Endothelial cell (in vitro differentiated cells): ENCODE data around the gene CEP57. TPM values are rescaled to one million over a fixed set of nuclear protein-coding genes. Genes with fewer than 3 reads are reported as not detected.

ENCODE experiments used
- DNase-seq: peaks from one replicate; pipeline ENCODE4 v3.0.0; 2021; ENCODE audit warnings: low spot score
- H3K27ac Mint-ChIP-seq: one replicate; pipeline ENCODE4 v1.8.0; 2021; ENCODE audit warnings: mixed read lengths, inconsistent platforms; ENCODE audit not compliant: unreplicated experiment
- H3K27me3 Mint-ChIP-seq: one replicate; pipeline ENCODE4 v1.8.0; 2021; ENCODE audit warnings: mild to moderate bottlenecking, moderate library complexity, mixed read lengths, inconsistent platforms; ENCODE audit not compliant: unreplicated experiment
- H3K36me3 Mint-ChIP-seq: one replicate; pipeline ENCODE4 v1.8.0; 2021; ENCODE audit warnings: mild to moderate bottlenecking, low read depth, mixed read lengths, inconsistent platforms; ENCODE audit not compliant: unreplicated experiment
- H3K4me1 Mint-ChIP-seq: one replicate; pipeline ENCODE4 v1.8.0; 2021; ENCODE audit warnings: mild to moderate bottlenecking, mixed read lengths, inconsistent platforms; ENCODE audit not compliant: unreplicated experiment
- H3K4me3 Mint-ChIP-seq: one replicate; pipeline ENCODE4 v1.8.0; 2021; ENCODE audit warnings: mild to moderate bottlenecking, mixed read lengths, inconsistent platforms; ENCODE audit not compliant: unreplicated experiment
- H3K9me3 Mint-ChIP-seq: one replicate; pipeline ENCODE4 v1.8.0; 2021; ENCODE audit warnings: mixed read lengths, inconsistent platforms; ENCODE audit not compliant: unreplicated experiment
- total RNA-seq: library from RNA; stranded (reverse); fragmentation: NEBNext Ultra II Directional; extraction: Animal tissue kit (Norgen Biotek cat#: 25700); gene quantifications from one replicate; pipeline ENCODE4 v1.2.1, GENCODE V29; 2021; ENCODE audit not compliant: unreplicated experiment
- TF ChIP-seq, protein P1 (sequence below): fragments of 200-600 bp; sonication (generic); IDR thresholded peaks from one replicate; pipeline ENCODE4 v1.5.0; 2021; ENCODE audit warnings: antibody characterized with exemption; ENCODE audit not compliant: unreplicated experiment

Gene CEP57
- total RNA-seq, 1 donor from 2014 or later, result 51.4 TPM

DNA sequence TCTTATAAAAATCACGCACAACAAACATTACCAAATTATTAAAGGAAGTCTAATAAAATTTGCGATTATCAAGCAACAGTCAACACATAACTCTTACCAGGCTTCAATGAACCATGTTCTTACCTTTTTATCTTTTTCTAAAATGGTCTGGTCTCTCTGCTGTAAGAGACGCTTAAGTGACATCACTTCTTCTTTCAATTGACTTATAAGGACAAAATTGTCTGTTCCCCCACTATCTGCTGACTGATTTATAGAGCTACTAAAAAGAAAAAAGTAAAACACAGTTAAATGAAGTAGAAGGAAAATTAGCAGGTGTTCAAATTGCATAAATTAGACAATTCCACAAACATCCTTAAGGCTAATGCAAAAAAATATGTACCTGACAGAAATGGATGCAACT, 11.6 kb upstream of the CEP57 start:
- TF ChIP-seq, protein P1, sequence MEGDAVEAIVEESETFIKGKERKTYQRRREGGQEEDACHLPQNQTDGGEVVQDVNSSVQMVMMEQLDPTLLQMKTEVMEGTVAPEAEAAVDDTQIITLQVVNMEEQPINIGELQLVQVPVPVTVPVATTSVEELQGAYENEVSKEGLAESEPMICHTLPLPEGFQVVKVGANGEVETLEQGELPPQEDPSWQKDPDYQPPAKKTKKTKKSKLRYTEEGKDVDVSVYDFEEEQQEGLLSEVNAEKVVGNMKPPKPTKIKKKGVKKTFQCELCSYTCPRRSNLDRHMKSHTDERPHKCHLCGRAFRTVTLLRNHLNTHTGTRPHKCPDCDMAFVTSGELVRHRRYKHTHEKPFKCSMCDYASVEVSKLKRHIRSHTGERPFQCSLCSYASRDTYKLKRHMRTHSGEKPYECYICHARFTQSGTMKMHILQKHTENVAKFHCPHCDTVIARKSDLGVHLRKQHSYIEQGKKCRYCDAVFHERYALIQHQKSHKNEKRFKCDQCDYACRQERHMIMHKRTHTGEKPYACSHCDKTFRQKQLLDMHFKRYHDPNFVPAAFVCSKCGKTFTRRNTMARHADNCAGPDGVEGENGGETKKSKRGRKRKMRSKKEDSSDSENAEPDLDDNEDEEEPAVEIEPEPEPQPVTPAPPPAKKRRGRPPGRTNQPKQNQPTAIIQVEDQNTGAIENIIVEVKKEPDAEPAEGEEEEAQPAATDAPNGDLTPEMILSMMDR, result no peak
- DNase-seq, result no peak
- H3K4me1 Mint-ChIP-seq, result no peaks in the 10 kb centered on the region
- H3K27me3 Mint-ChIP-seq, result no peaks in the 10 kb centered on the region
- no peak overlapping the region for H3K27ac Mint-ChIP-seq
- H3K36me3 Mint-ChIP-seq, result no peaks in the 10 kb centered on the region
- H3K4me3 Mint-ChIP-seq, result no peak overlapping the region
- no peaks in the 10 kb centered on the region for H3K9me3 Mint-ChIP-seq

- Mint-ChIP-seq H3K4me1 (no peaks in the 10 kb centered on the region), H3K27me3 (no peaks in the 10 kb centered on the region), H3K27ac (no peak overlapping the region), H3K36me3 (no peaks in the 10 kb centered on the region), H3K4me3 (no peak overlapping the region), H3K9me3 (no peaks in the 10 kb centered on the region)
- DNase-seq, result no peak
- TF ChIP-seq, protein P1, result no peak
These were observed 9.8 kb upstream of the CEP57 start for GRCh38 chr11:95780544-95780943.

DNA sequence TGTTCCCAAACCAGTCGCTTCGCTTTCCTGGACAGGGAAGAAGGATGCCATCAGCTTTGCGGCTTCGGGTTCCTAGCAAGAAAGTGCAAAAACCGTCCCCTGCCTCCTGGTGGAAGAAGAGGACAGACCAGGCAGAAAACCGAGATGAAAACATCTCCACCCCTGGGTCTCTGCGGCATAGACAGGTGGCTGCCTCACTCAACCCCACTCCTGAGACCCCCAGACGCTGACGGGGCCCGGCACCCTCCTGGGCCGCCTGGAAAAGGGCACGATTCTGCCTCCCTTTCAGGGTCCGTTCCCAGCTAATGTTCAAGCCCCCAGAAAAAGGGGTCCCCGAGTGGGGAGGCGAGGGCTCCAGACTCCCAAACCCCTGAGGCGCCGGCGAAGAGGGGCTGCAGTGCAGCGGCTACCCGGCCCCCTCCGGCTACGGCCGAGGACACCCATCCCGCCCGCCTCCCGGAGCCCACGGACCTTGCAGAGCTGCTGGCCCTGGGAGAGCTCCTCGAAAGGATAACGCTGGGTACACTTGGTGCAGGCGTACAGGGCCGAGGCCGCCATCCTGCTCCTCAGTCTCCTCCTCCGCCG, 1.3 kb upstream of the CEP57 start:
- peaks cover 18% of the 10 kb centered on the region for H3K27me3 Mint-ChIP-seq
- H3K9me3 Mint-ChIP-seq, result no peaks in the 10 kb centered on the region
- peaks cover 4% of the 10 kb centered on the region for H3K36me3 Mint-ChIP-seq
- H3K4me3 Mint-ChIP-seq, result peak overlapping the region; percentile 92
- TF ChIP-seq, protein P1, result peak; percentile 37
- peaks cover 18% of the 10 kb centered on the region for H3K4me1 Mint-ChIP-seq
- peak; percentile 59 for DNase-seq
- H3K27ac Mint-ChIP-seq, result peak overlapping the region; percentile 82

DNA sequence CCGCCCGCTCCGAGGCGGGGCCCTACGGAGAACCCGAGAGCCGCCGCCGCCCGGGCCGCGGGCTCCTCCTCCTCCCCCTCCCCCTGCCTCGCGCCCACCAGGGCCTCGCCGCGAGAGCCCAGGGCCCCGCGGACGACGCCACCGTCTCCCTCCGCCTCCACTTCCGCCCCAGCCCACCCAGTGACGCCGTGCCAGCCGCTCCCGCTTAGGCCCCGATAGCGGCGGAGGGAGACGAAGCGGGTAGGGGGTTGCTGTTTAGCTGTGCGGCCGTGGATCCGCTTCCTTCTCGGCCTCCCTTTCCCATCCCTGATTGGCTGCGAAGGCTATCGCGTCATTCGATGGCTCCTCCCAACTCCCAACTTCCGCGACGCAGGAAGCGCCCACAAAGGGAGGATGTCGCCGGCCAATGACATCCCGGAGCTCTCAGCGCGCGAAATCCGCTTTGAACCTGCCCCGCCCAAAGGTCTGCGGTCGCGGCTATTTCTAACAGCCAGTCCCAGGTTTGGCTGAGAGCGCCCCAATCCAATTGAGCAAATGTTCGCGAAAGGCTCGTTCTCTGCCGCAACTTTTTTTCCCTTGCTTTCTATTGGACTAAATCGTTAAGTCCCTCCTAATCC, 684 bp upstream of the CEP57 start, which contains the start of gene FAM76B:
TSS of gene FAM76B (minus strand) at position 277 of the 617 bp plus-strand sequence. CDS start 304 bp downstream, outside the sequence.
- Mint-ChIP-seq H3K9me3 (no peaks in the 10 kb centered on the region), H3K27me3 (peaks cover 18% of the 10 kb centered on the region), H3K4me1 (peaks cover 18% of the 10 kb centered on the region), H3K4me3 (peak within 1 kb of the TSS; percentile 97), H3K27ac (peak within 1 kb of the TSS; percentile 99), H3K36me3 (peaks cover 4% of the 10 kb centered on the region)
- TF ChIP-seq, protein P1, result no peak
- peak; percentile 92 for DNase-seq
